Endothelial cell of umbilical vein (primary cell): ENCODE results near the gene TXNDC17.

Experiments used
- CTCF ChIP-seq, 2 donors: IDR thresholded peaks; 1 replicate in 1 of 2; 2 replicates in 1 of 2; pipeline ENCODE4 v1.5.1; 2011; ENCODE audit warnings: low read length in 2 of 2, mild to moderate bottlenecking in 2 of 2, moderate library complexity in 2 of 2, control low read depth in 1 of 2, inconsistent platforms in 1 of 2, low read depth in 1 of 2; ENCODE audit not compliant: insufficient read depth in 1 of 2; ENCODE audit errors: extremely low read depth in 1 of 2
- EZH2 ChIP-seq: IDR thresholded peaks from 2 replicates; pipeline ENCODE4 v1.6.1; 2012; ENCODE audit warnings: borderline replicate concordance, low read depth, mild to moderate bottlenecking, moderate library complexity, low read length, inconsistent platforms; ENCODE audit not compliant: severe bottlenecking
- POLR2AphosphoS5 ChIP-seq: IDR thresholded peaks from 2 replicates; pipeline ENCODE4 v1.6.1; 2012; ENCODE audit warnings: low read depth, mild to moderate bottlenecking, control low read depth, low read length, moderate library complexity; ENCODE audit not compliant: insufficient read depth

- TF ChIP-seq CTCF (IDR thresholded peaks at IDR 0.05; ENCODE audit: extremely low read depth in 1 of 2, insufficient read depth in 1 of 2, low read depth in 1 of 2, low read length in 2 of 2), result no peak
- no peak for TF ChIP-seq POLR2AphosphoS5
- no peak for TF ChIP-seq EZH2
These were observed 48.7 kb upstream of the TXNDC17 start for GRCh38 chr17:6592173-6592572.
